Activated naive CD4-positive, alpha-beta T cell treated with anti-CD3 and anti-CD28 coated beads for 36 hours (primary cell): ENCODE data around the gene ACOT7. TPM values are rescaled to one million over a fixed set of nuclear protein-coding genes. Genes with fewer than 3 reads are reported as not detected.
A peak's percentile ranks its signal among the peaks of the same experiment; 100 is the strongest.
"Not testable (repeated sequence)": the region's sequence is repeated elsewhere in the genome, so short reads cannot be mapped to it uniquely, and the experiment has no call there.

Experiments used
- CTCF ChIA-PET: fragments of 350-600 bp; sonication (Branson Sonifier 250); formaldehyde crosslinking; loops from one replicate; lab custom pipeline; 2021; ENCODE audit warnings: antibody characterized with exemption; lab: Charles Lee
- DNase-seq: peaks from one replicate; pipeline ENCODE4 v3.0.0-alpha.2; 2020
- H3K27ac Mint-ChIP-seq: one replicate; pipeline ENCODE4 v1.8.0; 2021; ENCODE audit warnings: mild to moderate bottlenecking, mixed read lengths
- H3K27me3 Mint-ChIP-seq: one replicate; pipeline ENCODE4 v1.8.0; 2021; ENCODE audit warnings: low read depth, mixed read lengths
- H3K36me3 Mint-ChIP-seq: one replicate; pipeline ENCODE4 v1.8.0; 2021; ENCODE audit warnings: low read depth, mixed read lengths
- H3K4me1 Mint-ChIP-seq: one replicate; pipeline ENCODE4 v1.8.0; 2021; ENCODE audit warnings: low read depth, mixed read lengths
- H3K4me3 Mint-ChIP-seq: one replicate; pipeline ENCODE4 v1.8.0; 2021; ENCODE audit warnings: mild to moderate bottlenecking, moderate library complexity, mixed read lengths
- H3K9me3 Mint-ChIP-seq: one replicate; pipeline ENCODE4 v1.8.0; 2021; ENCODE audit warnings: mixed read lengths
- intact Hi-C: fragments of 100-400 bp; cut with micrococcal nuclease; formaldehyde crosslinking; loops from one replicate; pipeline ENCODE4 v1.15.1; 2023
- total RNA-seq, 2 experiments: library from RNA; stranded (reverse); gene quantifications; one replicate each; pipeline ENCODE4 v1.2.3, GENCODE V29; 2021

Gene ACOT7
- total RNA-seq, 2 experiments from 2014 or later = 74.2 to 77.6 TPM

DNA sequence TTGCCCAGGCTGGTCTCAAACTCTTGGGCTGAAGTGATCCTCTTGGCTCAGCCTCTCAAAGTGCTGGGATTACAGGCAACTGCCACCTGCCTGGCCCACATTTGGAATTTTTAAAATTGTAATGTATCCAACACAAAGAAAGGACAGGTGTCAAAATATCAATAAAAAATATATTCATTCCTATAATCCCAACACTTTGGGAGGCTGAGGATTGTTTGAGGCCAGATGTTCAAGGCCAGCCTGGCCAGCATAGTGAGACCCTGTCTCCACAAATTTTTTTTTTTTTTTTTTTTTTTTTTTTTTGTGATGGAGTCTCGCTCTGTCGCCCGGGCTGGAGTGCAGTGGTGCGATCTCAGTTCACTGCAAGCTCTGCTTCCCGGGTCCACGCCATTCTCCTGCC is 16.2 kb upstream of the ACOT7 start:
- peaks cover 16% of the 10 kb centered on the region for H3K27me3 Mint-ChIP-seq
- H3K9me3 Mint-ChIP-seq = no peaks in the 10 kb centered on the region
- no peak overlapping the region for H3K27ac Mint-ChIP-seq
- no peak for DNase-seq
- H3K4me3 Mint-ChIP-seq = no peak overlapping the region
- peaks cover 6% of the 10 kb centered on the region for H3K4me1 Mint-ChIP-seq
- CTCF ChIA-PET = interaction anchor here (0.7 to 1.4 kb wide), 2 partner anchors 29 to 62 kb away, joined by 3 read pairs; no protein-coding TSS in a partner anchor
- H3K36me3 Mint-ChIP-seq = no peaks in the 10 kb centered on the region
- intact Hi-C loops = no loop called here

DNA sequence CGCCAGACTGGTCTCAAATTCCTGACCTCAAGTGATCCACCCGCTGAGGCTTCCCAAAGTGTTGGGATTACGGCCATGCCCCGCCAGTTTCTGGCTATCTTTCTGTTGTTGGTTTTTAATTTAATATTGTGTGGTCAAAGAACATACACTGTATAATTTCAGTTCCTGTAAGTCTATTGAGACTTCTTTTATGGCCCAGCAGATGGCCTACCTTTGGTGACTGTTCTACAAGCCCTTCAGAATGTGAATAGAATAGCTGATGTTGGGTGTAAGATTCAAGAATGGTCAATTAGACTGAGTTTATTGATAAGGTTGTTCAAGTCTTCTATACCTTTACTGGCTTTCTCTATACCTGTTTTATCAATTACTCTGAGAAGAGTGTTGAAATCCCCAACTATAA is 15.5 kb upstream of the ACOT7 start:
- Mint-ChIP-seq H3K9me3 (no peaks in the 10 kb centered on the region), H3K4me1 (peaks cover 2% of the 10 kb centered on the region), H3K27ac (no peak overlapping the region), H3K27me3 (peaks cover 10% of the 10 kb centered on the region), H3K36me3 (no peaks in the 10 kb centered on the region), H3K4me3 (no peak overlapping the region)
- no peak for DNase-seq
- intact Hi-C loops = no loop called here
- CTCF ChIA-PET = interaction anchor here (0.7 to 1.4 kb wide), 2 partner anchors 29 to 61 kb away, joined by 3 read pairs; no protein-coding TSS in a partner anchor

DNA sequence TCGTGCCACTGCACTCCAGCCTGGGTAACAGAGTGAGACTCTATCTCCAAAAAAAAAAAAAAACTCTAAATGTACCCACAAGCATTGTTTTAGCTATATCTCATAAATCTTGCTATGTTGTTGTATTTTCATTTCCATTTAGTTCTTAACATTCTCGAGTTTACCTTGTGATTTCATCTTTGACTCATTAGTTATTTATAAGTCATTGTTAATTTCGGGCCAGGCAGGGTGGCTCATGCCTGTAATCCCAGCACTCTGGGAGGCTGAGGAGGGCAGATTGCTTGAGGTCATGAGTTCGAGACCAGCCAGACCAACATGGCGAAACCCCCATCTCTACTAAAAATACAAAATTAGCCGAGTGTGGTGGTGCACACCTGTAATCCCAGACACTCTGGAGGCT is 14.5 kb upstream of the ACOT7 start:
- CTCF ChIA-PET = interaction anchor here (0.8 to 1.5 kb wide), 3 partner anchors 30 to 81 kb away, joined by 3 to 5 read pairs (median 3); no protein-coding TSS in a partner anchor
- Mint-ChIP-seq H3K36me3 (no peaks in the 10 kb centered on the region), H3K27ac (no peak overlapping the region), H3K4me3 (no peak overlapping the region), H3K4me1 (peaks cover 3% of the 10 kb centered on the region), H3K9me3 (no peaks in the 10 kb centered on the region), H3K27me3 (peaks cover 10% of the 10 kb centered on the region)
- DNase-seq = no peak
- intact Hi-C loops = no loop called here

DNA sequence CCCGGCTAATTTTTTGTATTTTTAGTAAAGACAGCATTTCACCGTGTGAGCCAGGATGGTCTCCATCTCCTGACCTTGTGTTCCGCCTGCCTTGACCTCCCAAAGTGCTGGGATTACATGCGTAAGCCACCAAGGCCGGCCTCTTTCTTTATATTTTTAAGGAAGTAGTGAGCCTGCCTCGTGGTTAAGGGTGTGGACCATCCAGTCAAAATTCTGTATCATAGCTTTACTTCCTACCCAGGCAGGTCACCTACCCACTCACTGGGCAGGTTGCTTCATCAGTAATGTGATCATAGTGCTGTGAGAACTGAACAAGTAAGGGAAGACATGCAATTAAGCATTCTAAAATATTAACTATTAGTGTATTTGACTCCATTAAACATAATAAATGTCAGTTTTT is 8.1 kb upstream of the ACOT7 start:
- Mint-ChIP-seq H3K36me3 (no peaks in the 10 kb centered on the region), H3K9me3 (no peaks in the 10 kb centered on the region), H3K27ac (no peak overlapping the region), H3K4me3 (no peak overlapping the region), H3K27me3 (no peaks in the 10 kb centered on the region), H3K4me1 (peaks cover 3% of the 10 kb centered on the region)
- CTCF ChIA-PET = interaction anchor here (0.5 to 5.8 kb wide), 6 partner anchors 26 to 154 kb away, joined by 3 to 49 read pairs (median 4); no protein-coding TSS in a partner anchor
- DNase-seq = no peak
- intact Hi-C loops = no loop called here

DNA sequence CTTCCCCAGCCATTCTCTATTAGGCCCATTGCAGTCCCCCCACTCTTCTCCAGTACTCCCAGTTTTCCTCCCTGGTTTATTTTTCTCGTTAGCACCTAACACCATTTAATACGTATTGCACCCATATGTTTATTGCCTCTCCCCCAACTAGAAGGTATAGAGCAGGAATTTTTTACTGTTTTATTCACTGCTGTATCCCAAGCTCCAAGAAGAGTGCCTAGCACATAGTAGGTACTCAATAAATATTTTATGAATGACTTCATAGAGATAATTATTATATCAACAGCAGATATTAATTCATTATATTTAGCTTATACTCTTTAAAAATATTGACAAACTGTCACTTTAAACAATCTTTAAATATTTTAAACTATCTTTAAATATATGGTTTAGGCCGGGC is 5.7 kb upstream of the ACOT7 start:
- intact Hi-C loops = no loop called here
- Mint-ChIP-seq H3K27me3 (no peaks in the 10 kb centered on the region), H3K27ac (no peak overlapping the region), H3K36me3 (no peaks in the 10 kb centered on the region), H3K4me3 (no peak overlapping the region), H3K4me1 (peaks cover 9% of the 10 kb centered on the region), H3K9me3 (no peaks in the 10 kb centered on the region)
- no peak for DNase-seq
- CTCF ChIA-PET = interaction anchor here (0.9 to 1.7 kb wide), 4 partner anchors 37 to 55 kb away, joined by 3 to 5 read pairs (median 4); no protein-coding TSS in a partner anchor

DNA sequence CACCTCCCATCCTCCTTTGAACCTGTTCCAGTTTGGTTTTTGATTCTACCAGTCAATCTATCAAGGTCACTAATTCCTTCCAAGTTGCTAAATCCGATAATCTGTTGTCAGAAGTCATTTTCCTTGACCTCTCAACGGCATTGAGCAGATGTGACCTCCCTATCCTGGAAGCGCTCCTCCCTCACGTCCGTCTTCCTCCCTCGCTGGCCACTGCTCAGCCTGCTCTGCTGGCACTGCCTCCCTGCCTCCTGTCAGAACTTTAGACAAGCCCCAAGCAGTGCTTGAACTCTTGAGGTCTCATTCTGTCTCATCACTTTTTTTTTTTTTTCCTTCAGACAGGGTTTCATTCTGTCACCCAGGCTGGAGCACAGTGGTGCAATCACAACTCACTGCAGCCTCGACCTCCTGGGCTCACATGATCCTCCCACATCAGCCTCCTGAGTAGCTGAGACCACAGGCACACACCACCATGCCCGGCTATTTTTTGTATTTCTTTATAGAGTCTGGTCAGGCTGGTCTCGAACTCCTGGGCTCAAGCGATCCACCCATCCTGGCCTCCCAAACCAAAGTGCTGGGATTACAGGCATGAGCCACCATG is 4.4 kb upstream of the ACOT7 start:
- no peaks in the 10 kb centered on the region for H3K27me3 Mint-ChIP-seq
- intact Hi-C loops = loop anchor here (2.0 kb wide), 1 partner anchor 151 kb away; no protein-coding TSS in a partner anchor
- no peak overlapping the region for H3K27ac Mint-ChIP-seq
- H3K4me3 Mint-ChIP-seq = no peak overlapping the region
- no peak for DNase-seq
- no peaks in the 10 kb centered on the region for H3K9me3 Mint-ChIP-seq
- H3K36me3 Mint-ChIP-seq = peaks cover 1% of the 10 kb centered on the region
- CTCF ChIA-PET = interaction anchor here (0.8 to 5.2 kb wide), 5 partner anchors 8 to 151 kb away, joined by 3 to 31 read pairs (median 9); no protein-coding TSS in a partner anchor
- H3K4me1 Mint-ChIP-seq = peaks cover 11% of the 10 kb centered on the region

DNA sequence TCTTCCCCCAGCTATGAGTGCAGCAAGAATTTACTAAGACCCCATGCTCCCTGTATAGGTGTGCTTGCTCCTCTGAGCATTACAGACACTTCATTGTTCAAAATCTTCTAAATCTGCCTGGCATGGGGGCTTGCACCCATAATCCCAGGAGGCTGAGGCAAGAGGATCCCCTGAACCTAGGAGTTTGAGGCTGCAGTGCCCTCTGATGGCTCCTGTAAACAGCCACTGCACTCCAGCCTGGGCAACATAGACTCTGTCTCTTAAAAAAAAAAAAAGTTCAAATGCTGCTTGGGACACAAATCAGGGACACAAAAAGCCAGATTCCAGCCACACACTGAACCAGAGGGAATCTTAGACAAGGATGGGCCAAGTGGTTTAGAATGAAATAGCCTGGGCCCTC is 3.4 kb upstream of the ACOT7 start:
- Mint-ChIP-seq H3K4me1 (peaks cover 17% of the 10 kb centered on the region), H3K9me3 (no peaks in the 10 kb centered on the region), H3K36me3 (peaks cover 4% of the 10 kb centered on the region), H3K27me3 (no peaks in the 10 kb centered on the region), H3K27ac (no peak overlapping the region), H3K4me3 (no peak overlapping the region)
- peak; percentile 48 for DNase-seq
- intact Hi-C loops = loop anchor here (2.0 kb wide), 1 partner anchor 150 kb away; no protein-coding TSS in a partner anchor
- CTCF ChIA-PET = interaction anchor here (0.8 to 5.2 kb wide), 8 partner anchors 9 to 150 kb away, joined by 3 to 31 read pairs (median 6); no protein-coding TSS in a partner anchor

DNA sequence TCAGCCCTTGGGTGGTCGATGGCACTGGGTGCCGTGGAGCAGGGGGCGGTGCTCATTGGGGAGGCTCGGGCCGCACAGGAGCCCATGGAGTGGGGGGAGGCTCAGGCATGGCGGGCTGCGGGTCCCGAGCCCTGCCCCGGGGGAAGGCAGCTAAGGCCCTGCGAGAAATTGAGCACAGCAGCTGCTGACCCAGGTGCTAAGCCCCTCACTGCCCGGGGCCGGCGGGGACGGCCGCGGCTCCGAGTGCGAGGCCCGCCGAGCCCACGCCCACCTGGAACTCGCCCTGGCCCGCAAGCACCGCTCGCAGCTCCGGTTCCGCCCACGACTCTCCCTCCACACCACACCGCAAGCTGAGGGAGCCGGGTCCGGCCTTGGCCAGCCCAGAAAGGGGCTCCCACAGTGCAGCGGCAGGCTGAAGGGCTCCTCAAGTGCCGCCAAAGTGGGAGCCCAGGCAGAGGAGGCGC is 2.2 kb upstream of the ACOT7 start:
- CTCF ChIA-PET = interaction anchor here (0.9 to 5.2 kb wide), 5 partner anchors 10 to 149 kb away, joined by 4 to 31 read pairs (median 9); no protein-coding TSS in a partner anchor
- H3K27ac Mint-ChIP-seq = not testable (repeated sequence)
- peaks cover 19% of the 10 kb centered on the region for H3K4me1 Mint-ChIP-seq

DNA sequence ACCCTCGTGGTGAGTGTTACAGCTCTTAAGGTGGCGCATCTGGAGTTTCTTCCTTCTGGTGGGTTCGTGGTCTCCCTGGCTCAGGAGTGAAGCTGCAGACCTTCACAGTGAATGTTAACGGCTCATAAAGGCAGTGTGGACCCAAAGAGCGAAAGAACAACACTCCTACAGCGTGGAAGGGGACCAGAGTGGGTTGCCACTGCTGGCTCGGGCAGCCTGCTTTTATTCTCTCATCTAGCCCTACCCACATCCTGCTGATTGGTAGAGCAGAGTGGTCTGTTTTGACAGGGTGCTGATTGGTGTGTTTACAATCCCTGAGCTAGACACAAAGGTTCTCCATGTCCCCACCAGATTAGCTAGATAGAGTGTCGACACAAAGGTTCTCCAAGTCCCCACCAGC is 1.6 kb upstream of the ACOT7 start:
- intact Hi-C loops, H3K36me3 Mint-ChIP-seq, DNase-seq: not testable (repeated sequence)

More for the DNA sequence above, 2.2 kb upstream of the ACOT7 start:
- intact Hi-C loops = loop anchor here (2.0 kb wide), 1 partner anchor 149 kb away; no protein-coding TSS in a partner anchor
- not testable (repeated sequence) for DNase-seq, H3K9me3 Mint-ChIP-seq, H3K36me3 Mint-ChIP-seq, H3K4me3 Mint-ChIP-seq, H3K27me3 Mint-ChIP-seq

DNA sequence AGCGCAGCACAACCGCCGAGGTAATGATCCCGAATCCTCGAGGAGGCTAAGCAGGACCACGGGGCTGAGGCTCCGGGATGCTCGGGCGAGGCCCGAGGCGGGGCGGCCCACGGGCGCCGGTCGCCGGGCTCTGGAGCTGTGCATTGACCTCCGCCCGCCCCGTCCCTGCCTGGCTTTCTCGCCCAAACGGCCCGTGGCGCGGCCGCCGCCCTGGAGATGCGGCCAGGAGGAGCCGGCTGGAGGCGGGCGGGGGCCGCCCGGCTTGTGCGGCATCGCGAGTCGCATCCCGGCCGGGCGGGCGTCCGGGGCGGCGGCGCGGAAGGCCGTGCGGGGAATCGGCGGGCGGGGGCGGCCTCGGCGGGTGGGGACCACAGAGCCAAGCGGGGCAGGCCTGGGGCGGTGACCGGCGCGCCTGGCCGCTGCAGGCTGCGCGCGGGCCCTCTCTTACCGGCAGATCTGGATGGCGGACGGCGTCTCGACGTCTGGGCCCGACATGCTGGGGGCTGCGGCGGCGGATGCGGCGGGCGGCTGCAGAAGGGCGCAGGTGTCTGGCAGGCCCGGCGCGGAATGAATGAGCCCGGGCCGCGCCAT is 663 bp downstream of the ACOT7 start:
- no peak for DNase-seq
- CTCF ChIA-PET = interaction anchor here (0.7 to 5.2 kb wide), 8 partner anchors 11 to 365 kb away, joined by 3 to 31 read pairs (median 3); no protein-coding TSS in a partner anchor
- intact Hi-C loops = loop anchor here (1.0 to 2.0 kb wide), 6 partner anchors 28 to 366 kb away; partner anchors contain the start of genes KLHL21 and RPL22
- H3K36me3 Mint-ChIP-seq = peaks cover 4% of the 10 kb centered on the region
- H3K9me3 Mint-ChIP-seq = no peaks in the 10 kb centered on the region
- peak overlapping the region; percentile 81 for H3K4me3 Mint-ChIP-seq
- H3K27me3 Mint-ChIP-seq = no peaks in the 10 kb centered on the region
- H3K4me1 Mint-ChIP-seq = peaks cover 21% of the 10 kb centered on the region
- no peak overlapping the region for H3K27ac Mint-ChIP-seq

More for the DNA sequence above, 1.6 kb upstream of the ACOT7 start:
- CTCF ChIA-PET = interaction anchor here (1.4 to 5.2 kb wide), 6 partner anchors 28 to 149 kb away, joined by 5 to 31 read pairs (median 6); no protein-coding TSS in a partner anchor
- H3K4me1 Mint-ChIP-seq = peaks cover 20% of the 10 kb centered on the region
- not testable (repeated sequence) for H3K9me3 Mint-ChIP-seq, H3K27me3 Mint-ChIP-seq
- H3K27ac Mint-ChIP-seq = peak overlapping the region; percentile 25
- peak overlapping the region; percentile 41 for H3K4me3 Mint-ChIP-seq

DNA sequence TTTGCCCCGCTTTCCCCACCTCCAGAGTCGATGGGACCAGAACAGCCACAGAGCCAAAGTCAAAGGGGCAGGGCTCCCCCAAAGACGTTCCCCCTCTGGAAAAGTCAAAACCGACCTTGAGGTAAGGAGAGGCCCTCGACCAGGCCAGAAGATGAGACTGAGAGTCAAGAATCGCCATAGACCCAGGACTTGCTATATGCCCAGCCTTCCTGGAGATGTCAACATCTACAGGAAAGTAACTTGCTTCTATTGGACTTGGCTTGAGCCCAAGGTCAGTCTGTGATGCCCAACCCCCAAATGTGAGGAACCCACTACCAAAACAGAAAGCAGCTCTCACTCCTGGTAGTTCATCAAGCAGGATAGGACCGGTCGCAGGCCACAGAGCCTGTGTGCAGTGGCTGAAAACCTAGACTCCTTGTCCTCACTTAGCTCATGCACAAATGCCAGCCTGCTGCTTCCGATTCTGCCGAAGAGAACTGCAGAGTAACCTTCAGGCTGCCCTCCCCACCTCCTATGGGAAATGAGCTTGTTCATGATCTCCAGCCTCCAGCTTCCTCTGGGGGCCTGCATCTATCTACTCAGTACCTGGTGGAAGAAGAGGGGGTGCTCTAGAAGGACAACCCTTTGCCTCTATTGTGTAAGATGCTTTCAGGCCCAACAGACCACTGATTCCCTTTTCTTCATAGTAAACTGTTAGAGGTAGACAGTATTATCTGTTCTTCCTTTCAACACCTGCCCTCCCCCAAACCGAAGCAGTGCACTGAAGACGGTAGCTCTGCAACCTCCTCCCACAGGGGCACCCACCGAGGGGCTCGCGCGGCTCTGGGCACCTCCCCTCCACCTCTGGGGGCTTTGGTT is 1.4 kb downstream of the ACOT7 start:
- peak overlapping the region; percentile 78 for H3K4me3 Mint-ChIP-seq
- DNase-seq = no peak
- no peak overlapping the region for H3K27ac Mint-ChIP-seq
- no peaks in the 10 kb centered on the region for H3K27me3 Mint-ChIP-seq
- intact Hi-C loops = loop anchor here (2.0 kb wide), 2 partner anchors 73 to 211 kb away; partner anchors contain the start of gene KLHL21
- peaks cover 21% of the 10 kb centered on the region for H3K4me1 Mint-ChIP-seq
- H3K9me3 Mint-ChIP-seq = no peaks in the 10 kb centered on the region
- peaks cover 4% of the 10 kb centered on the region for H3K36me3 Mint-ChIP-seq
- CTCF ChIA-PET = interaction anchor here (0.7 to 1.5 kb wide), 10 partner anchors 11 to 365 kb away, joined by 3 to 7 read pairs (median 3); no protein-coding TSS in a partner anchor
